ENCODE measurements around the gene RAPGEFL1. TPM values are rescaled to one million over a fixed set of nuclear protein-coding genes. Genes with fewer than 3 reads are reported as not detected.
"Not testable (repeated sequence)": the region's sequence is repeated elsewhere in the genome, so short reads cannot be mapped to it uniquely, and the experiment has no call there.

Gene RAPGEFL1
- total and polyA plus RNA-seq, 2 donors (not counting 1 experiment from before 2014, with no cell fraction given), result 3.0 to 5.6 TPM

- H3K27ac Mint-ChIP-seq, result no peak overlapping the region
- CTCF ChIA-PET, result interaction anchor here (0.7 kb wide), 1 partner anchor 203 kb away, joined by 3 read pairs; no protein-coding TSS in a partner anchor
- POLR2A ChIA-PET, result interaction anchor here (0.7 kb wide), 1 partner anchor 133 kb away, joined by 3 read pairs; no protein-coding TSS in a partner anchor
Measured at GRCh38 chr17:40230670-40231069, 53.4 kb downstream of the RAPGEFL1 start.

GRCh38 chr17:40231928-40232327 lies 54.7 kb downstream of the RAPGEFL1 start:
- intact Hi-C loops (cut with micrococcal nuclease); ATAC-seq (ENCODE audit: low read depth); H3K9ac ChIP-seq (ENCODE audit: low read length); H3K27ac Mint-ChIP-seq; H3K4me3 ChIP-seq (ENCODE audit: control extremely low read depth in 1 of 5, extremely low read depth in 1 of 5, insufficient read depth in 1 of 5, low read depth in 2 of 5, low read length in 4 of 5); H3K4me3 Mint-ChIP-seq; H3K9me3 ChIP-seq (ENCODE audit: control extremely low read depth in 1 of 3, control insufficient read depth in 2 of 3, insufficient read depth in 1 of 3, low read length in 2 of 3); H3K27ac ChIP-seq (ENCODE audit: low read length in 2 of 2); H3K27me3 ChIP-seq (replicated peaks in 1 of 4; ENCODE audit: control extremely low read depth in 1 of 4, control insufficient read depth in 3 of 4, insufficient read depth in 4 of 4, low read length in 3 of 4); H3K9me3 Mint-ChIP-seq (ENCODE audit: insufficient read depth); H3K4me2 ChIP-seq (replicated peaks; ENCODE audit: low read depth, low read length, poor library complexity, severe bottlenecking); DNase-seq; H3K27me3 Mint-ChIP-seq; H3K4me1 ChIP-seq (ENCODE audit: control insufficient read depth in 2 of 2, insufficient read depth in 2 of 2, low read length in 2 of 2); H2AFZ ChIP-seq (ENCODE audit: insufficient read depth, low read depth, low read length, poor library complexity, severe bottlenecking): not testable (repeated sequence)
- Histone ChIP-seq H4K20me1 (ENCODE audit: control insufficient read depth, insufficient read depth, low read length, poor library complexity, severe bottlenecking) (peaks cover 51% of the 10 kb centered on the region), H3K79me2 (ENCODE audit: control insufficient read depth, insufficient read depth, low read length) (peaks cover 99% of the 10 kb centered on the region), H3K36me3 (replicated peaks in 1 of 2; ENCODE audit: control extremely low read depth in 1 of 2, control insufficient read depth in 1 of 2, extremely low read depth in 1 of 2, insufficient read depth in 2 of 2, low read length in 1 of 2) (peaks cover 5 to 29% of the 10 kb centered on the region in 2 experiments)
- H3K4me1 Mint-ChIP-seq, result peaks cover 18% of the 10 kb centered on the region
- CTCF ChIA-PET, result interaction anchor here (0.6 to 1.0 kb wide), 2 partner anchors 123 to 1062 kb away, joined by 3 to 4 read pairs; no protein-coding TSS in a partner anchor
- POLR2A ChIA-PET, result interaction anchor here (0.7 kb wide), 3 partner anchors 13 to 200 kb away, joined by 5 to 10 read pairs (median 6); partner anchors contain the start of gene WIPF2
- 87% methylated on average over 4 of the region's 4 CpGs for WGBS (ENCODE audit: insufficient coverage)

More at GRCh38 chr17:40230670-40231069, 53.4 kb downstream of the RAPGEFL1 start:
- intact Hi-C loops (cut with micrococcal nuclease), result no loop called here
- no peak overlapping the region for H3K4me2 ChIP-seq (replicated peaks; ENCODE audit: low read depth, low read length, poor library complexity, severe bottlenecking)
- peaks cover 18% of the 10 kb centered on the region for H3K4me1 Mint-ChIP-seq
- peaks cover 40% of the 10 kb centered on the region for H4K20me1 ChIP-seq (ENCODE audit: control insufficient read depth, insufficient read depth, low read length, poor library complexity, severe bottlenecking)
- H3K27me3 ChIP-seq (replicated peaks in 1 of 4; ENCODE audit: control extremely low read depth in 1 of 4, control insufficient read depth in 3 of 4, insufficient read depth in 4 of 4, low read length in 3 of 4), result no peaks in the 10 kb centered on the region
- TF ChIP-seq, protein P1, sequence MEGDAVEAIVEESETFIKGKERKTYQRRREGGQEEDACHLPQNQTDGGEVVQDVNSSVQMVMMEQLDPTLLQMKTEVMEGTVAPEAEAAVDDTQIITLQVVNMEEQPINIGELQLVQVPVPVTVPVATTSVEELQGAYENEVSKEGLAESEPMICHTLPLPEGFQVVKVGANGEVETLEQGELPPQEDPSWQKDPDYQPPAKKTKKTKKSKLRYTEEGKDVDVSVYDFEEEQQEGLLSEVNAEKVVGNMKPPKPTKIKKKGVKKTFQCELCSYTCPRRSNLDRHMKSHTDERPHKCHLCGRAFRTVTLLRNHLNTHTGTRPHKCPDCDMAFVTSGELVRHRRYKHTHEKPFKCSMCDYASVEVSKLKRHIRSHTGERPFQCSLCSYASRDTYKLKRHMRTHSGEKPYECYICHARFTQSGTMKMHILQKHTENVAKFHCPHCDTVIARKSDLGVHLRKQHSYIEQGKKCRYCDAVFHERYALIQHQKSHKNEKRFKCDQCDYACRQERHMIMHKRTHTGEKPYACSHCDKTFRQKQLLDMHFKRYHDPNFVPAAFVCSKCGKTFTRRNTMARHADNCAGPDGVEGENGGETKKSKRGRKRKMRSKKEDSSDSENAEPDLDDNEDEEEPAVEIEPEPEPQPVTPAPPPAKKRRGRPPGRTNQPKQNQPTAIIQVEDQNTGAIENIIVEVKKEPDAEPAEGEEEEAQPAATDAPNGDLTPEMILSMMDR (IDR thresholded peaks at IDR 0.05), result no peak
- no peak for TF ChIP-seq EZH2 (IDR thresholded peaks at IDR 0.05; ENCODE audit: borderline replicate concordance, insufficient read depth, low read depth, low read length, poor library complexity, severe bottlenecking)
- H2AFZ ChIP-seq (ENCODE audit: insufficient read depth, low read depth, low read length, poor library complexity, severe bottlenecking), result no peak overlapping the region
- no peaks in the 10 kb centered on the region for H3K27me3 Mint-ChIP-seq
- H3K4me3 Mint-ChIP-seq, result no peak overlapping the region
- H3K9ac ChIP-seq (ENCODE audit: low read length), result no peak overlapping the region
- H3K27ac ChIP-seq (ENCODE audit: low read length in 2 of 2), result no peak overlapping the region
- no peaks in the 10 kb centered on the region for H3K9me3 Mint-ChIP-seq (ENCODE audit: insufficient read depth)
- no peaks in the 10 kb centered on the region for H3K9me3 ChIP-seq (ENCODE audit: control extremely low read depth in 1 of 3, control insufficient read depth in 2 of 3, insufficient read depth in 1 of 3, low read length in 2 of 3)
- DNase-seq, result no peak
- no peak for ATAC-seq (ENCODE audit: low read depth)
- H3K36me3 ChIP-seq (replicated peaks in 1 of 2; ENCODE audit: control extremely low read depth in 1 of 2, control insufficient read depth in 1 of 2, extremely low read depth in 1 of 2, insufficient read depth in 2 of 2, low read length in 1 of 2), result peaks cover 5 to 27% of the 10 kb centered on the region in 2 experiments
- peaks cover 99% of the 10 kb centered on the region for H3K79me2 ChIP-seq (ENCODE audit: control insufficient read depth, insufficient read depth, low read length)
- no peak overlapping the region for H3K4me3 ChIP-seq (ENCODE audit: control extremely low read depth in 1 of 5, extremely low read depth in 1 of 5, insufficient read depth in 1 of 5, low read depth in 2 of 5, low read length in 4 of 5)
- no CpG with 5 or more reads among the region's 3 CpGs for WGBS (ENCODE audit: insufficient coverage)
- no peaks in the 10 kb centered on the region for H3K4me1 ChIP-seq (ENCODE audit: control insufficient read depth in 2 of 2, insufficient read depth in 2 of 2, low read length in 2 of 2)
